ENCODE data around the gene PTGS1.
"Not testable (repeated sequence)": the region's sequence is repeated elsewhere in the genome, so short reads cannot be mapped to it uniquely, and the experiment has no call there.

Gene PTGS1

GRCh38 chr9:122347348-122348287 lies 23.2 kb upstream of the PTGS1 start:
- peak; percentile 23 for DNase-seq

DNA sequence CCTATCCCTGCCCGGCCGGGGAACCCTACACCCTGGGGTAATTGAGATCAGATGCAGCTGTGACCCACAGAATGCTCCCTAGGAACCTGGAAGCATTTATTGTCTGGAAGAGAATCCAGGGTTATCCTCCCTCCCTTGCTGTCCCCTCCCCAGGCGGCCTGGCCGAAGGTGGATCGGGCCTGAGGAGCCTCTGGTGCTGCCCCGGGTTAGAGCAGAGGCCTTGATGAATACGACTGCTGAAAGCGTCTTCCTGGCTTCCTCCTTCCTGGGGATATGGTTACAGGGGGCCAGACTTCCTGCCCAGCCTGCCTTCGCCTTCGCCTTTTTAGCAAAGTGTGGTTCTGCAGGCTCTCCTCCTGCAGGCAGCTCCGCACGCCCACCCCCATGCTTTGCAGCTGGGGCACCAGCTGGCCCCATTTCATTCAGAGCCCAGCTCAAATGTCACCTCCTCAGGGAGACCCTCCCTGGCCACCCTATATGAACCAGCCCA lies 22.5 kb upstream of the PTGS1 start:
- DNase-seq, result no peak

DNA sequence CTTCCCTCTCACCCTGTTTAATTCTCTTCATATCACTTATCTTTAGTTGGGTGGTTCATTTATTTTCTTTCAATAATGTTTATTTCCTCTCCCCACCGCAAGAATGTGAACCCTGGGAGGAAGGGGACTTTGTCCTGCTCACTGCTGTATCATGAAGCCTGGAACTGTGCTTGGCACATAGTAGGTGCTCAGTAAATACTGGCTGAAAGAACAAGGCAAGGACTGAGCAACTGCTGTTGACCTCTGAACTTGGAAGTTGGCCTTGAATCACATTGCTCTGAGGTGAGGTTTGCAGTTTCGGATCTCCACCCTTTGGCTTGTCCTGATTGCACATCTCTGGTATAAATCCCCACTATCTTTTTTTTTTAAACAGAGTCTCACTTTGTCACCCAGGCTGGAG lies 22.0 kb upstream of the PTGS1 start:
- no peak for DNase-seq

GRCh38 chr9:122349201-122349600 lies 21.6 kb upstream of the PTGS1 start:
- DNase-seq, result no peak

GRCh38 chr9:122350577-122351355 lies 20.1 kb upstream of the PTGS1 start:
- peak; percentile 76 for DNase-seq

DNA sequence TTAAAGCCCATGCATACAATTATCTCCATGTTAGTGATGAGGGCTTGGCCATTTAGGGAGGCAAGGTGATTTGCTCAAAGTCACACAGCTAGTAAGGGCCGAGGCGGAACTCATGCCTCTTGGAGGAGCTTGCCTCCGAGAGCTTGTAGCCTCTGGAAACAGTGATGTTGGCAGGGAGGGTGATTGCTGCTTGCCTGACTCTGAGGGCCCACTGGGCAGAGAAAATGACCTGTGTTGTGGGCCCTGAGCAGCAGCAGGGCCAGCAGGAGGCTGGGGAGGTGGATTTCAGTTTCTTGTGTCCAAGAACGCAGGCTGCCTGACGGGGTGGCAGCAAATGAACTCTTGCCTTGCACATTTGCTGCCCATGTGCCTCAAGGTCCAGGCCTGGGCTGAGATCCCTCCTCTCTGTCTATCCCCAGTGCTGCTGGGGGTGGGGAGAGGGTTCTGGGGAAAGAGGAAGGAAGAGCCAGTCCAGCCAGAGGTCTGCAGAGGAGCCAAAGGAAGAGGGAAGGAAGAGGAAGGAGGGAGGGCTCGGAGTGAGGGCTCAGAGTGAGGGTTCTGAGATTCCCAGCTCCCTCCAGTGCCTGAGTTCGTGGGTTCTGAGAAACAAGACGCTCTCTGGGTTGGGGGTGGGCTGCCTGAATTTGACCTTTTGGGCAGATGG lies 16.2 kb upstream of the PTGS1 start:
- DNase-seq, result no peak

DNA sequence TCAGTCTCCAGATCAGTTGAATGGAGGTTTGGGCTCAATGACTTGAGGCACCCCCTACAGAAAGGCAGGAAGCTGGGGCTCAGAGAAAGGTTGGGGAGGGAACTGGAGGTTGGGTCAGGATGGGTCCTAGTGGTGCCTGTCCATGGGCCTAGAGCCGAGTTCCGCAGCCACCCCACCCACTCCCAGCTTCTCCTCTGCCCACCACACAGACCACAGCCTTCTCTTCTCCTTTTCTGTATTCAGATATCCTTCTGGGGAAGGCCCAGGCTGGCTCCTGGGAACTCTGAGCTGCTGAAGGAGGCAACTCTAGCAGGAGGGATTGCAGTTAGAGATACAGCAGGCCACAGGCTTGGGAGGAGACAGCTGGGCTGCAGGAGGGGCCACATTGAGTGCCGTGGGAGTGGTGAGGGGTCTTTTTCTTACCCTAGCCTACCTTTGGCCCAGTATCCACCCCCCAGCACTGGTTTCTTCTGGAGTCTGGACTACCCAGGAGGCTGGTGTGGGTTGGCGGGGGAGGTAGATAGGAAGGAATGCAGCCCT lies 15.4 kb upstream of the PTGS1 start:
- no peak for DNase-seq

DNA sequence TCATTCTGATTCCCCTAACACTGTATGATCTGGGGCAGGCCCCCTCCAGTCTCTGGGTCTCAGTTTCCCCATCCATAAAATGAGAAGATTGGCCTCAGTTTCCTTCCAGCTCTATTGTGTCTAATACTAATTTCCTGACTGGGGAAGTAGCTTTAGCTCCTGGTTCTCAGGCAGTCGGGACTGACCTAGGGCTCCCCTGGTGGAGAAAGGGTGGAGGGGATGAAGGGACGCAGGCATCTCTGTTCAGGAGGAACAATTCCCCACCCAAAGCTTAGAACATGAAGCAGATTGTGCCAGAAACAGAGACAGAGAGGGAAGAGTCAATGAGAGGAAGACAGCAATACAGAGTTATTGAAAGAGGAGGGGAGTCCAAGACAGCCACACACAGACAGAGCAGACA lies 14.2 kb upstream of the PTGS1 start:
- no peak for DNase-seq

- DNase-seq, result no peak
These were observed 9.9 kb upstream of the PTGS1 start for GRCh38 chr9:122360891-122361290.

GRCh38 chr9:122363131-122363530 lies 7.7 kb upstream of the PTGS1 start:
- not testable (repeated sequence) for DNase-seq

GRCh38 chr9:122364117-122364782 lies 6.6 kb upstream of the PTGS1 start:
- no peak for DNase-seq

DNA sequence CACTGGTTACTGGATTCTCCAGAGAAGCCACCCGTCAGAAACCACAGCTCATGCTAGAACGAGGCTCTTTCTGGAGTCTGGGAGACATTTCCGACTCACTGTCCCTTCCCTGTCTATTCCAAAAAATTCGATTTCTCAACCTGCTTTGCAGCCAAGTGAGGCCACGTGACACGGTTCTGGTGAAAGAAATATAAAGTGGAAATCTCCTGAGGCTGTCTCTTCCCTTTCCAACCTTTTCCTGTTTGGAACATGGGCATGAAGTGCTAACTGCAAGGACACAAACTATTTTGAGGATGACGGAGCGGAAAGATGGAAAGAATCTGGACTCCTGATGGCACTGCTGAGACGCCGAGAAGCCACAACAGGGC lies 6.1 kb upstream of the PTGS1 start:
- no peak for DNase-seq

GRCh38 chr9:122366074-122366660 lies 4.7 kb upstream of the PTGS1 start:
- DNase-seq, result no peak

DNA sequence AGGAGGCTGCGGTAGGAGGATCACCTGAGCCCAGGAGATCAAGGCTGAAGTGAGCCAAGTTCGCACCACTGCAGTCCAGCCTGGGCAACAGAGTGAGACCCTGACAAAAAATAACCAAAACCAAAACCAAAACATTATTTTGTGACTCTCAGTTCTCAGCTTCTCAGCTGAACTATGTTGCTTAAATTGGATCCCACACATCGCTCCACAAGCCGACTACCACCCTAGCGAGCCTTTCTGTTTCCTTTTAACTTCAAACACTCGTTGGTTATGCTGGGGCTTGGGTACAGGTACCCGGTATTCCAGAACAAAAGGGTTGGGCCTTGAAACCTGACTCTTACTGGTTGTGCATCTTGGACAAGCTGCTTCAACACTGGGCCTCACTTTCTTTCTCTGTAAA lies 3.8 kb upstream of the PTGS1 start:
- no peak for DNase-seq

DNA sequence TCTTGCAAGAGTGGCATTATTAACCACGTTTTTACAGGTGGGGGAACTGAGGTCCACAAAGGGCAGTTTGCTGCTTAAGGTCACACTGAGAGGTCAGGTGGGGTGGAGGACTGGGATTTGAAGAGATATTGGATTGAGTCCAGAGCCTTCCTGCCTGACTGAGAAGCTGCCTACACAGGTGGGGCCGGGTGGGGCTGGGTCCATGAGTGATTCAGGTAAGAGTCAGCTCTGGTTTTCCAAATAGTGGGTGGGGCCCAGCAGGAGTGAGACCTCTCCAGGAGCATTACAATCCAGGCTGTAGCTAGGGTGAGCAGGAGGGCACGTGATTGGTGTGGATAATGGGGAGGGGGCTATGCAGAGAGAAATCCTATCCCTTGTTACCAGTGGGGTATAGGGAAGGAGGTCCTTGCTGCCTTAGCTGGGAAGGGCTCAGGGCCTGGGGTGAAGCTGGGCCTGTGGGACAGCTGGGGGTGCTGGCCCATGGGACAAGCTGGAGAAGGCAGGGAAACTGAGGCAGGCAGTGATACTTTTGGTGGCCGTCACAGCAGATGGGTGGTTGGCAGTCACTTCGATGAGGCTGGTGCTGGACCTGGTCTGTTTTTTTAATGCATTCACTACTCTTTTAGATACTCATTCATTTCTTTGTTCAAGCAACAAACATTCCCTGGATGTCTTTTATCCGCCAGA lies 2.9 kb upstream of the PTGS1 start:
- no peak for DNase-seq

DNA sequence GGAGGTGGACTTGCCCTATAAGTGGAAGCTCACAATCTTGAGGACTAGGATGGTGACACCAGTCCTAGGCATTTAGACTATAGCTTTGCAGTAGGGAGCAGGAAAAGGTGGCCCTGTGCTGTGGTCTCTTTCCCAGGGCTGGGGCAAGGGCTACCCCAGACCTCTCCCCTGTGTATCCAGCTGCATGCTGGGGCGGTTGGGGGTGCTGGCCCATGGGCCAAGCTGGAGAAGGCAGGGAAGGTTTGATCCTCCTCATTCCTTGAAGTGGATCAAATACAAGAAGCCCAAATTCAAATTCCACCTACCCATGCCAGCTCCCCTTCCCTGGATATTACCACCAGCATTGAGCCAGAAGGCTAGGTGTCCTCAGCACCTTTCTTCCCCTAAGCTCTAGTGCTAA lies 2.2 kb upstream of the PTGS1 start:
- no peak for DNase-seq

GRCh38 chr9:122370303-122370702 lies 521 bp upstream of the PTGS1 start:
- DNase-seq, result no peak

- no peak for DNase-seq
These were observed 1.0 kb downstream of the PTGS1 start for GRCh38 chr9:122371846-122372245.

GRCh38 chr9:122372856-122373845 lies 2.3 kb downstream of the PTGS1 start:
- DNase-seq, result no peak

DNA sequence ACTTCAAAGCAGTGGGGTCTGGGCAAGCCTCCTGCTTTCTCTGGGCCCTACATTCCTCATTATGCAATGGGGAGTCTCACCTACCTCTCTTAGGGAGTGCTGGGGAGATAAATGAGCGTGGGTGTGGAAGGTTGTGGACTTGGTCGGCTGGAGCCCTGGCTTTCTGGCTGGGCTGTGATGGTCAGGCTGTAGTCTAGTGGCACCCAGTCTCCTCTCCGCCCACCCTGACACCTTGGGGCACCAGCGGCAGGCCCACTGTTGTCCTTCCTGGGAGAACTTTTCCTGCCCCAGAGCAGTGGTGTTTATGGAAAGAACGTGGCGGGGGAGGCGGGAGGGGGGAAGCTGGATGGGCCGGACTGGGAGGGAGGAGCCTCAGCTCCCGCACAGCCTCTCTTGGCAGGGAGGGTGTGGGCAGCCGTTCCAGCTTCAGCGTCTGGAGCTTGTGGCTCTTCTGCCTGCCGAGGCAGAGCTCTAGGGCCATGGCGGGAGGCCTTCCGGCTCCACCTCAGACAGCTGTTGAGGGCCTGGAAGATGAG lies 4.1 kb downstream of the PTGS1 start:
- DNase-seq, result no peak

Data from activated naive CD4-positive, alpha-beta T cell treated with anti-CD3 and anti-CD28 coated beads, Interleukin-2, amount 50 U/mL, for 16 hours (primary cell).